Measurements from ENCODE around the gene KCNK5. TPM values are rescaled to one million over a fixed set of nuclear protein-coding genes. Genes with fewer than 3 reads are reported as not detected.

KCNK5 gene
- polyA plus RNA-seq, 6 donors from 2014 or later, result 0.16 TPM; not detected in 5

GRCh38 chr6:39260456-39260855 is 31.2 kb upstream of the KCNK5 start:
- H3K27me3 Mint-ChIP-seq, result peaks cover 28 to 47% (median 46%) of the 10 kb centered on the region in 3 donors
- H3K4me3 Mint-ChIP-seq, result no peak overlapping the region
- peaks cover 0 to 4% of the 10 kb centered on the region in 2 donors for H3K36me3 Mint-ChIP-seq
- no peak overlapping the region for H3K27ac Mint-ChIP-seq
- no peaks in the 10 kb centered on the region for H3K4me1 Mint-ChIP-seq
- no peaks in the 10 kb centered on the region for H3K9me3 Mint-ChIP-seq
- DNase-seq (no peak), ATAC-seq (ENCODE audit: low read depth in 2 of 2) (no peak)

GRCh38 chr6:39256294-39256940 is 27.1 kb upstream of the KCNK5 start:
- H3K4me1 Mint-ChIP-seq, result no peaks in the 10 kb centered on the region
- ATAC-seq (ENCODE audit: low read depth in 2 of 2) (no peak), DNase-seq (no peak)
- no peaks in the 10 kb centered on the region for H3K36me3 Mint-ChIP-seq
- peak overlapping the region in 1 of 6 donors; percentile 17 for H3K27ac Mint-ChIP-seq
- H3K27me3 Mint-ChIP-seq, result peaks cover 40 to 69% (median 52%) of the 10 kb centered on the region in 3 donors
- H3K4me3 Mint-ChIP-seq, result no peak overlapping the region
- H3K9me3 Mint-ChIP-seq, result peaks cover 0 to 11% (median 2%) of the 10 kb centered on the region in 7 donors

GRCh38 chr6:39254999-39255535 is 25.8 kb upstream of the KCNK5 start:
- Mint-ChIP-seq H3K36me3 (no peaks in the 10 kb centered on the region), H3K27ac (no peak overlapping the region), H3K27me3 (peaks cover 38 to 67% (median 39%) of the 10 kb centered on the region in 3 donors), H3K4me1 (no peaks in the 10 kb centered on the region), H3K9me3 (peaks cover 0 to 11% (median 2%) of the 10 kb centered on the region in 7 donors), H3K4me3 (no peak overlapping the region)
- ATAC-seq (ENCODE audit: low read depth in 2 of 2) (no peak), DNase-seq (no peak)

- H3K9me3 Mint-ChIP-seq, result peaks cover 0 to 11% (median 2%) of the 10 kb centered on the region in 7 donors
- no peaks in the 10 kb centered on the region for H3K36me3 Mint-ChIP-seq
- no peak for ATAC-seq (ENCODE audit: low read depth in 2 of 2)
- H3K27ac Mint-ChIP-seq, result no peak overlapping the region
- H3K4me1 Mint-ChIP-seq, result peaks cover 0 to 5% (median 4%) of the 10 kb centered on the region in 3 donors
- DNase-seq, result no peak
- H3K4me3 Mint-ChIP-seq, result no peak overlapping the region
- peaks cover 21 to 44% (median 25%) of the 10 kb centered on the region in 3 donors for H3K27me3 Mint-ChIP-seq
Measured at GRCh38 chr6:39251406-39251805, 22.1 kb upstream of the KCNK5 start.

GRCh38 chr6:39250507-39250906 is 21.2 kb upstream of the KCNK5 start:
- Mint-ChIP-seq H3K27me3 (peaks cover 21 to 44% (median 21%) of the 10 kb centered on the region in 3 donors), H3K4me3 (no peak overlapping the region), H3K27ac (no peak overlapping the region), H3K4me1 (peaks cover 0 to 5% (median 4%) of the 10 kb centered on the region in 3 donors), H3K36me3 (no peaks in the 10 kb centered on the region), H3K9me3 (peaks cover 0 to 11% (median 2%) of the 10 kb centered on the region in 7 donors)
- DNase-seq (no peak), ATAC-seq (ENCODE audit: low read depth in 2 of 2) (no peak)

GRCh38 chr6:39249278-39249677 is 20.0 kb upstream of the KCNK5 start:
- Mint-ChIP-seq H3K27ac (no peak overlapping the region), H3K4me1 (peaks cover 0 to 5% (median 4%) of the 10 kb centered on the region in 3 donors), H3K4me3 (no peak overlapping the region), H3K9me3 (peaks cover 0 to 3% (median 0%) of the 10 kb centered on the region in 7 donors), H3K36me3 (no peaks in the 10 kb centered on the region), H3K27me3 (peaks cover 16 to 38% (median 17%) of the 10 kb centered on the region in 3 donors)
- no peak for DNase-seq
- ATAC-seq (ENCODE audit: low read depth in 2 of 2), result no peak

GRCh38 chr6:39247667-39248194 is 18.5 kb upstream of the KCNK5 start:
- Mint-ChIP-seq H3K4me1 (peaks cover 0 to 5% (median 4%) of the 10 kb centered on the region in 3 donors), H3K9me3 (peaks cover 0 to 3% (median 0%) of the 10 kb centered on the region in 7 donors), H3K4me3 (no peak overlapping the region), H3K27me3 (peaks cover 8 to 31% (median 16%) of the 10 kb centered on the region in 3 donors), H3K27ac (no peak overlapping the region), H3K36me3 (no peaks in the 10 kb centered on the region)
- ATAC-seq (ENCODE audit: low read depth in 2 of 2), result no peak
- DNase-seq, result no peak

GRCh38 chr6:39243809-39244208 is 14.5 kb upstream of the KCNK5 start:
- Mint-ChIP-seq H3K4me3 (no peak overlapping the region), H3K27me3 (peaks cover 4 to 16% (median 15%) of the 10 kb centered on the region in 3 donors), H3K27ac (no peak overlapping the region), H3K9me3 (no peaks in the 10 kb centered on the region), H3K36me3 (no peaks in the 10 kb centered on the region), H3K4me1 (peaks cover 0 to 5% (median 4%) of the 10 kb centered on the region in 3 donors)
- ATAC-seq (ENCODE audit: low read depth in 2 of 2) (no peak), DNase-seq (no peak)

- Mint-ChIP-seq H3K27ac (no peak overlapping the region), H3K27me3 (peaks cover 12 to 16% (median 15%) of the 10 kb centered on the region in 3 donors), H3K4me3 (peak overlapping the region in 1 of 8 donors; percentile 60), H3K36me3 (no peaks in the 10 kb centered on the region), H3K4me1 (no peaks in the 10 kb centered on the region), H3K9me3 (no peaks in the 10 kb centered on the region)
- ATAC-seq (ENCODE audit: low read depth in 2 of 2) (no peak), DNase-seq (no peak)
Measured at GRCh38 chr6:39240155-39240757, 11.0 kb upstream of the KCNK5 start.

GRCh38 chr6:39239527-39240154 is 10.4 kb upstream of the KCNK5 start:
- Mint-ChIP-seq H3K27ac (no peak overlapping the region), H3K27me3 (peaks cover 12 to 19% (median 15%) of the 10 kb centered on the region in 3 donors), H3K4me3 (no peak overlapping the region), H3K9me3 (no peaks in the 10 kb centered on the region), H3K36me3 (no peaks in the 10 kb centered on the region), H3K4me1 (no peaks in the 10 kb centered on the region)
- DNase-seq (no peak), ATAC-seq (ENCODE audit: low read depth in 2 of 2) (no peak)

- Mint-ChIP-seq H3K27ac (no peak overlapping the region), H3K9me3 (no peaks in the 10 kb centered on the region), H3K27me3 (peaks cover 17 to 20% (median 19%) of the 10 kb centered on the region in 3 donors), H3K36me3 (no peaks in the 10 kb centered on the region), H3K4me1 (no peaks in the 10 kb centered on the region), H3K4me3 (no peak overlapping the region)
- ATAC-seq (ENCODE audit: low read depth in 2 of 2) (no peak), DNase-seq (no peak)
Measured at GRCh38 chr6:39236742-39237141, 7.5 kb upstream of the KCNK5 start.

GRCh38 chr6:39233333-39233732 is 4.1 kb upstream of the KCNK5 start:
- peaks cover 32 to 41% (median 35%) of the 10 kb centered on the region in 3 donors for H3K27me3 Mint-ChIP-seq
- ATAC-seq (ENCODE audit: low read depth in 2 of 2) (no peak), DNase-seq (no peak)
- H3K4me1 Mint-ChIP-seq, result peaks cover 4 to 17% (median 12%) of the 10 kb centered on the region in 3 donors
- H3K4me3 Mint-ChIP-seq, result no peak overlapping the region
- H3K9me3 Mint-ChIP-seq, result no peaks in the 10 kb centered on the region
- no peak overlapping the region for H3K27ac Mint-ChIP-seq
- H3K36me3 Mint-ChIP-seq, result no peaks in the 10 kb centered on the region

- Mint-ChIP-seq H3K36me3 (no peaks in the 10 kb centered on the region), H3K27ac (peak overlapping the region in 1 of 6 donors; percentile 54), H3K27me3 (peaks cover 44 to 58% (median 49%) of the 10 kb centered on the region in 3 donors), H3K9me3 (peaks cover 0 to 2% (median 0%) of the 10 kb centered on the region in 7 donors), H3K4me1 (peaks cover 4 to 23% (median 16%) of the 10 kb centered on the region in 3 donors), H3K4me3 (peak overlapping the region in 1 of 8 donors; percentile 7)
- DNase-seq, result no peak
- no peak for ATAC-seq (ENCODE audit: low read depth in 2 of 2)
Measured at GRCh38 chr6:39231521-39232243, 2.4 kb upstream of the KCNK5 start.
